ENCODE data around the gene MAGEB1.

DNA sequence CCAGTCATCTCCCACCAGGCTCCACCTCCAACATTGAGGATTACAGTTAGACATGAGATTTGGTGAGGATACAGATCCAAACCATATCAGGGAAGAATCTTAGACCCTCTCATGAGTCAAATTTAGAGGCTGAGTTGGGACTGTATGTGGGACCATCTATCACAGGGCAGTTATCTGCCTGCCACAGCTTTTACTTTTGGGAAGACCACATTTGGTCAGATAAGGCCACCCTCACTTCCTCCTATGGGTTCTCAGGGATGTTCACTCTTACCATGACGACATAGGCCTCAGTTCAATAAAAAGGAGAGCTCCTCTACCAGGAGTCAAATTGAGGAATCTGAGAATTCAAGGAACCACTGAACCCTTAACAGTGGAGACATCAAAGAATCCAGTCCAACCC, 29.5 kb upstream of the MAGEB1 start:
- TF ChIP-seq, protein P1, sequence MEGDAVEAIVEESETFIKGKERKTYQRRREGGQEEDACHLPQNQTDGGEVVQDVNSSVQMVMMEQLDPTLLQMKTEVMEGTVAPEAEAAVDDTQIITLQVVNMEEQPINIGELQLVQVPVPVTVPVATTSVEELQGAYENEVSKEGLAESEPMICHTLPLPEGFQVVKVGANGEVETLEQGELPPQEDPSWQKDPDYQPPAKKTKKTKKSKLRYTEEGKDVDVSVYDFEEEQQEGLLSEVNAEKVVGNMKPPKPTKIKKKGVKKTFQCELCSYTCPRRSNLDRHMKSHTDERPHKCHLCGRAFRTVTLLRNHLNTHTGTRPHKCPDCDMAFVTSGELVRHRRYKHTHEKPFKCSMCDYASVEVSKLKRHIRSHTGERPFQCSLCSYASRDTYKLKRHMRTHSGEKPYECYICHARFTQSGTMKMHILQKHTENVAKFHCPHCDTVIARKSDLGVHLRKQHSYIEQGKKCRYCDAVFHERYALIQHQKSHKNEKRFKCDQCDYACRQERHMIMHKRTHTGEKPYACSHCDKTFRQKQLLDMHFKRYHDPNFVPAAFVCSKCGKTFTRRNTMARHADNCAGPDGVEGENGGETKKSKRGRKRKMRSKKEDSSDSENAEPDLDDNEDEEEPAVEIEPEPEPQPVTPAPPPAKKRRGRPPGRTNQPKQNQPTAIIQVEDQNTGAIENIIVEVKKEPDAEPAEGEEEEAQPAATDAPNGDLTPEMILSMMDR (IDR thresholded peaks at IDR 0.05): no peak
- TF ChIP-seq POLR2A (IDR thresholded peaks at IDR 0.05): no peak

Data from right lobe of liver (tissue), 4 donors.